Measurements from ENCODE around the gene LNP1.
"Not testable (repeated sequence)": the region's sequence is repeated elsewhere in the genome, so short reads cannot be mapped to it uniquely, and the experiment has no call there.

Gene LNP1

DNA sequence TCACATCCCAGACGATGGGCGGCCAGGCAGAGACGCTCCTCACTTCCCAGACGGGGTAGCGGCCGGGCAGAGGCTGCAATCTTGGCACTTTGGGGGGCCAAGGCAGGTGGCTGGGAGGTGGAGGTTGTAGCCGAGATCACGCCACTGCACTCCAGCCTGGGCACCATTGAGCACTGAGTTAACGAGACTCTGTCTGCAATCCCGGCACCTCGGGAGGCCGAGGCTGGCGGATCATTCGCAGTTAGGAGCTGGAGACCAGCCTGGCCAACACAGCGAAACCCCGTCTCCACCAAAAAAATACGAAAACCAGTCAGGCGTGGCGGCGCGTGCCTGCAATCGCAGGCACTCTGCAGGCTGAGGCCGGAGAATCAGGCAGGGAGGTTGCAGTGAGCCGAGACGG, 77.2 kb downstream of the LNP1 start:
- DNase-seq (ENCODE audit: low read depth in 2 of 2) = not testable (repeated sequence)

GRCh38 chr3:100480081-100480480, 78.7 kb downstream of the LNP1 start:
- no peak for DNase-seq (ENCODE audit: low read depth in 2 of 2)

DNA sequence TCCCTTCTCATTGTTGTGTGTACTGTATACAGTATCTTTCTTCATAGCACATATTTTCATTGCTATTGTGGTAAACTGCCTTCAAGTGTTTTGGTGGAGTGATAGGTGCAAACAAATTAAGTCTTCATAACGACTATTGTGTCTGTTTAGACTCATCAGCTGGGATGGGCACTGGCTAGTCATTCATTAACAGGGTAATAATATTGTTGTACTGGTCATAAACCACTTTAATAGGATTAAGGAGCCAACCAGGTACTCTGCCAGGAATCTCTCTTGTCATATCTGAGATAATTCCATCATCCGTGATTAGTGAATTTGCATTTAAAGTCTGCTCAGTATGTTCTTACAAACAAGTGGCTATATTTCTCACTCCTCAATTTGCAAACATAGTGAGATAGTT, 80.8 kb downstream of the LNP1 start:
- no peak for DNase-seq (ENCODE audit: low read depth in 2 of 2)

GRCh38 chr3:100483529-100483928, 82.2 kb downstream of the LNP1 start:
- DNase-seq (ENCODE audit: low read depth in 2 of 2) = no peak

DNA sequence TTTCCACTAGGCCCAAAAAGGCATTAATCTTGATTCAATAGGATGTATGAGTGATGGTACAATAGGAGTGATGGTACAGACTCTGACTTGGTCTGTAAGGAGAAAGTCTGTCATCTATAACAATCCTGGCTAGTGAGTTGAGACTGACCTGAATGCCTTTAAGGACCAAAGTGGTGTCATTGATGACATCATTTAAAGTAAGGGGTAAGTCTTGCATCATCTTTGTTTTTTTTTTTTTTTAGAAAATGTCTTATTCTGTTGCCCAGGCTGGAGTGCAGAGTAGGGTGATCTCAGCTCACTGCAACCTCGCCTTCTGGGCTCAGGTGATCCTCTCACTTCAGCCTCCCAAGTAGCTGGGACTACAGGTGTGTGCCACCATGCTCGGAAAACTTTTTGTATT, 85.5 kb downstream of the LNP1 start:
- no peak for DNase-seq (ENCODE audit: low read depth in 2 of 2)

GRCh38 chr3:100489118-100489517, 87.8 kb downstream of the LNP1 start:
- DNase-seq (ENCODE audit: low read depth in 2 of 2) = no peak

DNA sequence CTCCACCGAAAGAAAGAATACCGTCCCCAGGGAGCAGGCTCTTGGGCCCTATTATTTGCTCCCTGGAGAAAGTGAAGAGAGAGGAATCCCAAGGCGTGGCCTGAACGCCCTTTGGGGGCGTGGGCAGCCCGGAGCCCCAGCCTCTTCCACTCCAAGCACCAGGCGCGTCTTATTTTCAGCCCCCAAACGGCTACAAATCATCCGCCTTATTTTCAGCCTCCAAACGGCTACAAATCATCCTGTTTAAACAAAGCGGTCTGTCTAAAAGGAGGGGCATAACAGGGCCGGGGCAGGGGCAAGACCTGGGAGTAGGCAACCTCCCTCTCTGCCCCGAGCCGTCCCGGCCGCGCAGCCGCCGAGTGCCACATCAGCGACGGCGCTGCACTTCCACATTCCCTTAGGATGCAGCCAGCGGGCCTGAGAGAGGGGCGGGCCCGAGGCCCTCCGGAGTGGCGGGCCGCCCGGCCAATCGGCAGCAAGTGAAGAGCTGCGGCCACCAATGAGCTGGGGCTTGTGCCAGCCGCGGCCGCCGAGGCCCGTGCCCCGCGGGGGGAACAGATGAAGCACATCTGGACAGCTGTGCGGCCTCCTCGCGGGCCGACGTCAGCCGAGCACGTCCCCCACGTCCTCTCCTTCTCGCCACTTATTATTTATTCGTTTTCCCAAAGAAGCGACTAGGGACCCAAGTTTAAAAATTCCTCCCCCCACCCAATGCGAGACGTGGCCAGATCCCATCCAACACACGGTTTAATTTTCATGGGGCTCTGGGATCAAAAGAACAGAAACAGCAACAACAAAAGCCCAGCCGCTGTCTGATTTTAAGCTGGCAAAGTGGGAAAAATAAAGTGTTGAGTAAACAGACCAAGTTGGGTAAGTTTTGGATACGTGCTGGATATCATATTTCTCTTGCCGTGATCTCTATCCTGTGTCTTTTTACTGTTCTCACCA, 91.0 kb downstream of the LNP1 start, which contains the start of gene TMEM45A:
Gene TMEM45A, plus strand, starts transcription at position 561 of the 948 bp plus-strand sequence. CDS start 62,593 bp downstream, outside the sequence.
- peak; percentile 92 to 95 for DNase-seq (ENCODE audit: low read depth in 2 of 2)

DNA sequence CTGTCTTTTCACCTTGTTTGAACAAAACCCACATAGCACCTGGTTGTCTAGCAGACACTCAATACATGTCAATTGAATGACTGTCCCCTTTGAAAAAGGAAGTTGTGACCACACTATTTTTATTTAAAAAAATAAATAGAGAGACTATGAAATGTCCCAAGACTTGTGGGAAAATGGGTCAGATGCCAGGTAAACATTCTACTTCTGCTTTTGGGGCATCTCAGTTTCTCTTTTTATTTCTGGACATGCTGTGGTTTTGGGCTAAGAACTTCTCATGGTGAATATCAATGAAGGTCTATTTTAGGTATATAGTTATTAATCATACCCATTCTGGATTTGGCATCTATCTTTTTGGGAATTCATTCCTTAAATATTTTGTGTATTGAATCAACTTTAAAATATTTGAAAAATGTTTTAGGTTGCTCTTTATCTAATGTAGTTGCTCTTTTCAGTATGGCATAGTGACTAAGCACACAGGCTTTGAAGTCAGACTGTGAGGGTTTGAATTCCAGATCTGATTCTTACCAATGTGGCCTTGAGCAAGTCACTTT, 95.4 kb downstream of the LNP1 start:
- peak; percentile 54 to 65 for DNase-seq (ENCODE audit: low read depth in 2 of 2)

DNA sequence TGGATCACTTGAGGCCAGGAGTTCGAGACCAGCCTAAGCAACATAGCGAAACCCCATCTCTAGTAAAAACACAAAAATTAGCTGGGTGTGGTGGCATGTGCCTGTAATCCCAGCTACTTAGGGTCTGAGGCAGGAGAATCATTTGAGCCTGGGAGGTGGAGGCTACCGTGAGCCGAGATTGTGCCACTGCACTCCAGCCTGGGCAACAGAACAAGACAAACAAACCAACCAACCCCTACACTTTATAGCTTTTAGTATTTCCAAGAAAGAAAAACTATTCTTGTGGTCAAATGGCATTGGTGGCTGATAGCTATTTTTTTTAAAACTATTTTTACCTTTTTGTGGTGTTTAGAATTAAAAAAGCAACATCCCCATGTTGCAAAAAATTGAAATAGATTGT, 98.3 kb downstream of the LNP1 start:
- no peak for DNase-seq (ENCODE audit: low read depth in 2 of 2)

- DNase-seq (ENCODE audit: low read depth in 2 of 2) = no peak
Observed at GRCh38 chr3:100500320-100500880, 99.1 kb downstream of the LNP1 start.

GRCh38 chr3:100503448-100503847, 102.1 kb downstream of the LNP1 start:
- DNase-seq (ENCODE audit: low read depth in 2 of 2) = no peak

Measured in fibroblast of skin of left biceps (primary cell).